Fibroblast of lung (primary cell): Measurements from ENCODE around the gene B3GAT3. TPM values are rescaled to one million over a fixed set of nuclear protein-coding genes. Genes with fewer than 3 reads are reported as not detected.

ENCODE experiments used
- DNase-seq, 2 donors: peaks; one replicate each; pipeline versions ENCODE4 v3.0.0 to v3.0.0-alpha.2; 2010; ENCODE audit warnings: low read depth in 2 of 2
- H2AFZ ChIP-seq: 2 replicates; pipeline ENCODE4 v1.5.1; 2012; ENCODE audit warnings: low read length, control low read depth, inconsistent platforms
- H3K27ac ChIP-seq: 2 replicates; pipeline ENCODE4 v1.5.1; 2011; ENCODE audit warnings: low read length, control low read depth; ENCODE audit not compliant: insufficient read depth
- H3K27me3 ChIP-seq: 2 replicates; pipeline ENCODE4 v1.5.1; 2011; ENCODE audit warnings: mild to moderate bottlenecking, low read length; ENCODE audit not compliant: control insufficient read depth, insufficient read depth
- H3K36me3 ChIP-seq: 2 replicates; pipeline ENCODE4 v1.5.1; 2011; ENCODE audit warnings: low read length; ENCODE audit not compliant: control insufficient read depth, insufficient read depth
- H3K4me1 ChIP-seq: 2 replicates; pipeline ENCODE4 v1.5.1; 2011; ENCODE audit warnings: low read length; ENCODE audit not compliant: control insufficient read depth, insufficient read depth; ENCODE audit errors: extremely low read depth
- H3K4me2 ChIP-seq: 2 replicates; pipeline ENCODE4 v1.5.1; 2011; ENCODE audit warnings: low read length, control low read depth; ENCODE audit not compliant: insufficient read depth; ENCODE audit errors: extremely low read depth
- H3K4me3 ChIP-seq, 4 experiments: fragments of 200-600 bp in 1 of 4; sonication (generic) in 1 of 4; replicated peaks in 1 of 4; 2 replicates each; pipeline ENCODE4 v1.5.1; 2011 to 2016; ENCODE audit warnings: low read length in 4 of 4, low read depth in 3 of 4, mild to moderate bottlenecking in 3 of 4, control low read depth in 2 of 4, inconsistent platforms in 1 of 4, mixed read lengths in 1 of 4; ENCODE audit not compliant: insufficient read depth in 1 of 4; ENCODE audit errors: control extremely low read depth in 1 of 4
- H3K79me2 ChIP-seq: 2 replicates; pipeline ENCODE4 v1.5.1; 2012; ENCODE audit warnings: mild to moderate bottlenecking, low read length, inconsistent platforms; ENCODE audit not compliant: control insufficient read depth, insufficient read depth
- H3K9ac ChIP-seq: 2 replicates; pipeline ENCODE4 v1.5.1; 2011; ENCODE audit warnings: mild to moderate bottlenecking, low read length, control low read depth; ENCODE audit not compliant: insufficient read depth
- H3K9me3 ChIP-seq: 2 replicates; pipeline ENCODE4 v1.5.1; 2012; ENCODE audit warnings: low read depth, low read length; ENCODE audit not compliant: control insufficient read depth, insufficient read depth
- H4K20me1 ChIP-seq: 2 replicates; pipeline ENCODE4 v1.5.1; 2011; ENCODE audit warnings: low read length; ENCODE audit not compliant: control insufficient read depth, insufficient read depth; ENCODE audit errors: extremely low read depth
- CTCF ChIP-seq, 2 donors: IDR thresholded peaks in 1 of 2; conservative IDR thresholded peaks in 1 of 2; 1 replicate in 1 of 2; 2 replicates in 1 of 2; pipeline ENCODE4 v1.5.1; 2011 to 2012; ENCODE audit warnings: low read length in 2 of 2, control low read depth in 1 of 2, inconsistent platforms in 1 of 2, low read depth in 1 of 2, mild to moderate bottlenecking in 1 of 2
- EZH2 ChIP-seq: IDR thresholded peaks from 2 replicates; pipeline ENCODE4 v1.5.1; 2012; ENCODE audit warnings: low read length, control low read depth, mild to moderate bottlenecking; ENCODE audit errors: missing control alignments
- polyA plus RNA-seq, 2 donors: library from polyadenylated mRNA; depleted of rRNA in 1 of 2; stranded (reverse) in 1 of 2; unstranded in 1 of 2; fragments of >200 nt; gene quantifications; 2 replicates each; pipeline ENCODE4 v1.2.1, GENCODE V29; 2011 to 2012; ENCODE audit warnings: missing spikeins in 1 of 2
- total RNA-seq: library from RNA; depleted of rRNA; stranded (reverse); fragments of >200 nt; gene quantifications from 2 replicates; pipeline ENCODE4 v1.2.1, GENCODE V29; 2014

Gene B3GAT3
- total and polyA plus RNA-seq, 2 donors (not counting 1 experiment from before 2014, with no cell fraction given) = 17.6 to 29.1 TPM

GRCh38 chr11:62615521-62615920, 6.3 kb downstream of the B3GAT3 start:
- no peaks in the 10 kb centered on the region for H3K27me3 ChIP-seq
- no peaks in the 10 kb centered on the region for H3K9me3 ChIP-seq
- H3K27ac ChIP-seq = no peak overlapping the region
- TF ChIP-seq EZH2 = no peak
- no peak for TF ChIP-seq CTCF (conservative IDR thresholded peaks at IDR 0.05 in 1 of 2, IDR thresholded peaks at IDR 0.05 in 1 of 2; ENCODE audit: low read depth in 1 of 2, low read length in 2 of 2)
- no peak overlapping the region for H2AFZ ChIP-seq
- H3K79me2 ChIP-seq = no peaks in the 10 kb centered on the region
- H3K36me3 ChIP-seq = peaks cover 8% of the 10 kb centered on the region
- H3K9ac ChIP-seq = no peak overlapping the region
- no peaks in the 10 kb centered on the region for H4K20me1 ChIP-seq
- H3K4me2 ChIP-seq = no peak overlapping the region
- DNase-seq = no peak
- H3K4me3 ChIP-seq = no peak overlapping the region
- H3K4me1 ChIP-seq = peaks cover 12% of the 10 kb centered on the region

- TF ChIP-seq EZH2 (no peak), CTCF (conservative IDR thresholded peaks at IDR 0.05 in 1 of 2, IDR thresholded peaks at IDR 0.05 in 1 of 2; ENCODE audit: low read depth in 1 of 2, low read length in 2 of 2) (no peak)
- Histone ChIP-seq H3K9me3 (no peaks in the 10 kb centered on the region), H3K27ac (no peak overlapping the region), H3K4me1 (peaks cover 12% of the 10 kb centered on the region), H3K27me3 (no peaks in the 10 kb centered on the region), H3K79me2 (no peaks in the 10 kb centered on the region), H3K4me2 (no peak overlapping the region), H3K36me3 (peaks cover 8% of the 10 kb centered on the region), H3K4me3 (no peak overlapping the region), H2AFZ (no peak overlapping the region), H4K20me1 (no peaks in the 10 kb centered on the region), H3K9ac (no peak overlapping the region)
- no peak for DNase-seq
These were observed 7.5 kb downstream of the B3GAT3 start for GRCh38 chr11:62614275-62614674.

GRCh38 chr11:62613291-62613778, 8.5 kb downstream of the B3GAT3 start:
- Histone ChIP-seq H3K27ac (peak overlapping the region; percentile 70), H3K4me1 (peaks cover 12% of the 10 kb centered on the region), H3K9ac (peak overlapping the region; percentile 37), H3K4me3 (no peak overlapping the region), H3K27me3 (no peaks in the 10 kb centered on the region), H3K9me3 (no peaks in the 10 kb centered on the region), H3K4me2 (peak overlapping the region; percentile 32), H2AFZ (no peak overlapping the region), H3K36me3 (peaks cover 11% of the 10 kb centered on the region), H4K20me1 (no peaks in the 10 kb centered on the region), H3K79me2 (no peaks in the 10 kb centered on the region)
- TF ChIP-seq EZH2 (no peak), CTCF (conservative IDR thresholded peaks at IDR 0.05 in 1 of 2, IDR thresholded peaks at IDR 0.05 in 1 of 2; ENCODE audit: low read depth in 1 of 2, low read length in 2 of 2) (no peak)
- DNase-seq = no peak
